A549 (cell line): Measurements from ENCODE around the gene HMG20A. TPM values are rescaled to one million over a fixed set of nuclear protein-coding genes. Genes with fewer than 3 reads are reported as not detected.

ENCODE experiments used
- ATAC-seq, 2 experiments: fragments of 200-7000 bp in 1 of 2; fragments of >200 bp in 1 of 2; cut with Nextera tagmentation in 1 of 2; cut with Tn5 transposase in 1 of 2; 3 replicates each; pipeline versions ENCODE4 v1.8.0 to v1.9.1; 2018 to 2020; ENCODE audit warnings: mild to moderate bottlenecking in 1 of 2, moderate library complexity in 1 of 2
- CTCF ChIA-PET: fragments of 300-600 bp; sonication (Branson Sonifier 250); formaldehyde crosslinking; extraction: SDS; loops from one replicate; lab custom pipeline; 2021; ENCODE audit warnings: antibody characterized with exemption, inconsistent platforms; lab: Yijun Ruan, JAX
- POLR2A ChIA-PET: fragments of 350-600 bp; formaldehyde crosslinking; extraction: SDS; loops from one replicate; lab custom pipeline; 2021; ENCODE audit warnings: antibody characterized with exemption, inconsistent platforms; lab: Yijun Ruan, JAX
- DNase-seq, 2 experiments: peaks; one replicate each; pipeline versions ENCODE4 v3.0.0 to v3.0.0-alpha.2; 2011 to 2016; ENCODE audit warnings: low read depth in 1 of 2, low spot score in 1 of 2
- FAIRE-seq: peaks from 2 replicates; lab custom pipeline; 2011; peaks lifted over from hg19 to GRCh38; lab: Jason Lieb, UNC
- H3K27ac ChIP-seq, 2 experiments: fragments of >200 bp; sonication (Bioruptor Twin); formaldehyde crosslinking; 3 replicates each; pipeline ENCODE4 v1.5.1; 2016 to 2017
- H3K4me1 ChIP-seq: fragments of >200 bp; sonication (Bioruptor Twin); formaldehyde crosslinking; 3 replicates; pipeline ENCODE4 v1.6.1; 2016
- H3K4me2 ChIP-seq: fragments of >200 bp; sonication (Bioruptor Twin); formaldehyde crosslinking; 3 replicates; pipeline ENCODE4 v1.6.1; 2016
- H3K4me3 ChIP-seq: fragments of >200 bp; sonication (Bioruptor Twin); formaldehyde crosslinking; 3 replicates; pipeline ENCODE4 v1.5.1; 2016
- H3K9me3 ChIP-seq: fragments of >200 bp; sonication (Bioruptor Twin); formaldehyde crosslinking; 3 replicates; pipeline ENCODE4 v1.6.1; 2016
- BCL3 ChIP-seq: fragments of >200 bp; sonication (Bioruptor Twin); formaldehyde crosslinking; IDR thresholded peaks from 3 replicates; pipeline ENCODE4 v1.6.1; 2016
- CBX2 ChIP-seq: fragments of 200-600 bp; sonication (generic); IDR thresholded peaks from 2 replicates; pipeline ENCODE4 v1.6.1; 2016; ENCODE audit warnings: low read depth, mild to moderate bottlenecking, borderline replicate concordance
- CHD4 ChIP-seq: fragments of 200-600 bp; sonication (generic); IDR thresholded peaks from 2 replicates; pipeline ENCODE4 v1.6.1; 2016; ENCODE audit warnings: antibody characterized with exemption, mild to moderate bottlenecking, borderline replicate concordance
- ELK1 ChIP-seq: fragments of 150-350 bp; IDR thresholded peaks from 2 replicates; pipeline ENCODE4 v1.6.1; 2014; ENCODE audit warnings: low read depth, mild to moderate bottlenecking, low read length
- FOSL2 ChIP-seq, 2 experiments: fragments of 450-650 bp in 1 of 2; fragments of >200 bp in 1 of 2; sonication (Bioruptor Twin) in 1 of 2; formaldehyde crosslinking; IDR thresholded peaks; 2 replicates each; pipeline versions ENCODE4 v1.5.0 to v1.6.1; 2016 to 2020; ENCODE audit warnings: mild to moderate bottlenecking in 1 of 2, moderate library complexity in 1 of 2
- GATA3 ChIP-seq: IDR thresholded peaks from 2 replicates; pipeline ENCODE4 v1.6.1; 2012; ENCODE audit warnings: borderline replicate concordance
- HES2 ChIP-seq: fragments of >200 bp; sonication (Bioruptor Twin); formaldehyde crosslinking; IDR thresholded peaks from 2 replicates; pipeline ENCODE4 v1.6.1; 2016
- HMGXB4 ChIP-seq: fragments of 250-450 bp; sonication (Bioruptor Pico); IDR thresholded peaks from 2 replicates; pipeline ENCODE4 v1.5.0; 2021; ENCODE audit warnings: mild to moderate bottlenecking, moderate library complexity, borderline replicate concordance
- HOXB13 ChIP-seq: fragments of 250-450 bp; sonication (Bioruptor Pico); IDR thresholded peaks from 2 replicates; pipeline ENCODE4 v1.5.0; 2020; ENCODE audit warnings: low read depth, mild to moderate bottlenecking, moderate library complexity
- HOXB5 ChIP-seq: fragments of 250-450 bp; sonication (Bioruptor Pico); IDR thresholded peaks from 2 replicates; pipeline ENCODE4 v1.5.0; 2020; ENCODE audit warnings: mild to moderate bottlenecking, moderate library complexity
- JUN ChIP-seq, 2 experiments: fragments of >200 bp; sonication (Bioruptor Twin); formaldehyde crosslinking; IDR thresholded peaks; 2 replicates in 1 of 2; 3 replicates in 1 of 2; pipeline ENCODE4 v1.6.1; 2016 to 2017
- JUNB ChIP-seq: fragments of >200 bp; sonication (Bioruptor Twin); formaldehyde crosslinking; IDR thresholded peaks from 2 replicates; pipeline ENCODE4 v1.6.1; 2016
- KDM1A ChIP-seq: fragments of 200-600 bp; sonication (generic); IDR thresholded peaks from 2 replicates; pipeline ENCODE4 v1.6.1; 2016; ENCODE audit warnings: low read depth, mild to moderate bottlenecking
- MAFK ChIP-seq: fragments of 450-650 bp; IDR thresholded peaks from 2 replicates; pipeline ENCODE4 v1.6.1; 2014; ENCODE audit not compliant: partially characterized antibody
- NFE2L2 ChIP-seq: fragments of 150-350 bp; conservative IDR thresholded peaks from 2 replicates; pipeline ENCODE4 v1.6.1; 2014; ENCODE audit warnings: low read length
- NPAS2 ChIP-seq: fragments of 250-450 bp; sonication (Bioruptor Pico); IDR thresholded peaks from 2 replicates; pipeline ENCODE4 v1.8.0; 2022; ENCODE audit warnings: mild to moderate bottlenecking, moderate library complexity, borderline replicate concordance
- PHF8 ChIP-seq: fragments of 200-600 bp; sonication (generic); IDR thresholded peaks from 2 replicates; pipeline ENCODE4 v1.6.1; 2016; ENCODE audit warnings: low read depth, mild to moderate bottlenecking, antibody characterized with exemption, moderate library complexity, borderline replicate concordance
- POLR2AphosphoS2 ChIP-seq: conservative IDR thresholded peaks from 2 replicates; pipeline ENCODE4 v1.6.1; 2012; ENCODE audit warnings: low read length, improper control_type of control experiment, inconsistent platforms
- RNF2 ChIP-seq: fragments of 200-600 bp; sonication (generic); IDR thresholded peaks from 2 replicates; pipeline ENCODE4 v1.6.1; 2016; ENCODE audit warnings: low read depth, mild to moderate bottlenecking, antibody characterized with exemption, moderate library complexity, borderline replicate concordance
- SMC3 ChIP-seq: fragments of >200 bp; sonication (Bioruptor Twin); formaldehyde crosslinking; IDR thresholded peaks from 3 replicates; pipeline ENCODE4 v1.6.1; 2018; ENCODE audit warnings: inconsistent platforms
- ZFP36 ChIP-seq: fragments of 450-650 bp; IDR thresholded peaks from 2 replicates; pipeline ENCODE4 v1.6.1; 2014; ENCODE audit warnings: borderline replicate concordance; ENCODE audit not compliant: partially characterized antibody
- WGBS: methylation state at CpG from one replicate; pipeline ENCODE4 v1.1.6; 2017; ENCODE audit errors: missing lambda C conversion rate; 5-methylcytosine and 5-hydroxymethylcytosine counted together
- polyA plus RNA-seq, 4 experiments: library from polyadenylated mRNA; depleted of rRNA in 3 of 4; stranded (reverse); fragments of >200 nt; fragmentation: RNase III in 1 of 4; extraction: RNeasy Plus Mini Kit Qiagen cat#74134 plus additional on column Dnase treatment in 1 of 4; gene quantifications; 2 replicates in 3 of 4; 3 replicates in 1 of 4; pipeline ENCODE4 v1.2.3, GENCODE V29; 2011 to 2017

Gene HMG20A
- polyA plus RNA-seq, 2 of the 4 experiments (the other 2 are of a cell fraction) = 29.5 to 85.1 TPM

GRCh38 chr15:77375133-77375532 is 45.6 kb upstream of the HMG20A start:
- no peak for TF ChIP-seq NFE2L2
- TF ChIP-seq CHD4 = no peak
- TF ChIP-seq JUN (IDR thresholded peaks at IDR 0.05) = no peak
- no peak for TF ChIP-seq POLR2AphosphoS2
- no peak for TF ChIP-seq JUNB
- no peak for TF ChIP-seq ZFP36
- no peak for TF ChIP-seq KDM1A
- no peak for TF ChIP-seq FOSL2 (IDR thresholded peaks at IDR 0.05)
- TF ChIP-seq FOSL2 (CRISPR knock-in tag; IDR thresholded peaks at IDR 0.05) = no peak
- TF ChIP-seq GATA3 = no peak
- no peak for TF ChIP-seq NPAS2 (CRISPR knock-in tag)
- no peak for TF ChIP-seq RNF2
- TF ChIP-seq HES2 = no peak
- TF ChIP-seq PHF8 = no peak
- TF ChIP-seq SMC3 = no peak
- no peak for TF ChIP-seq ELK1
- TF ChIP-seq CBX2 = no peak
- no peak for TF ChIP-seq MAFK
- TF ChIP-seq BCL3 = no peak
- TF ChIP-seq HOXB13 (CRISPR knock-in tag) = no peak
- TF ChIP-seq, all 56 proteins: peak for 0
- DNase-seq = no peak
- Histone ChIP-seq H3K4me1 (no peaks in the 10 kb centered on the region), H3K27ac (no peak overlapping the region), H3K9me3 (no peaks in the 10 kb centered on the region), H3K4me2 (no peak overlapping the region), H3K4me3 (no peak overlapping the region)
- ChIA-PET POLR2A (no interaction called here), CTCF (no interaction called here)
- FAIRE-seq = no peak
- no peak for ATAC-seq
- 88% methylated on average over 1 of the region's 1 CpG for WGBS

- CTCF ChIA-PET = no interaction called here
- no peak for DNase-seq
- 89% methylated on average over 1 of the region's 1 CpG for WGBS
These were observed 43.9 kb upstream of the HMG20A start for GRCh38 chr15:77376770-77377169.

More at GRCh38 chr15:77376770-77377169, 43.9 kb upstream of the HMG20A start:
- Histone ChIP-seq H3K4me2 (no peak overlapping the region), H3K27ac (no peak overlapping the region)
- no peak for FAIRE-seq
- TF ChIP-seq HMGXB4 (CRISPR knock-in tag) = no peak
- no peak for TF ChIP-seq HOXB5
- TF ChIP-seq, all 56 proteins: peak for 0
- H3K4me1 ChIP-seq = no peaks in the 10 kb centered on the region
- H3K9me3 ChIP-seq = no peaks in the 10 kb centered on the region
- POLR2A ChIA-PET = no interaction called here
- ATAC-seq = no peak
- no peak overlapping the region for H3K4me3 ChIP-seq
